Gastroesophageal sphincter (tissue), 3 donors: ENCODE results near the gene GCSH.

Experiments used
- POLR2A ChIP-seq, 2 donors: fragments of 450-650 bp; IDR thresholded peaks; one replicate each; pipeline ENCODE4 v1.6.1; 2017; ENCODE audit warnings: antibody characterized with exemption in 2 of 2, mild to moderate bottlenecking in 2 of 2, moderate library complexity in 1 of 2
- POLR2AphosphoS5 ChIP-seq: sonication (generic); formaldehyde crosslinking; IDR thresholded peaks from one replicate; pipeline ENCODE4 v1.6.1; 2017; ENCODE audit warnings: antibody characterized with exemption
- TF ChIP-seq, protein P1 (sequence below), 4 experiments: fragments of 200-600 bp in 2 of 4; fragments of 450-650 bp in 2 of 4; sonication (generic) in 1 of 4; IDR thresholded peaks; one replicate each; pipeline ENCODE4 v1.5.1; 2017 to 2019; ENCODE audit warnings: antibody characterized with exemption in 4 of 4, mild to moderate bottlenecking in 2 of 4, moderate library complexity in 2 of 4

GRCh38 chr16:81080233-81080632 lies 16.0 kb downstream of the GCSH start:
- TF ChIP-seq, protein P1, sequence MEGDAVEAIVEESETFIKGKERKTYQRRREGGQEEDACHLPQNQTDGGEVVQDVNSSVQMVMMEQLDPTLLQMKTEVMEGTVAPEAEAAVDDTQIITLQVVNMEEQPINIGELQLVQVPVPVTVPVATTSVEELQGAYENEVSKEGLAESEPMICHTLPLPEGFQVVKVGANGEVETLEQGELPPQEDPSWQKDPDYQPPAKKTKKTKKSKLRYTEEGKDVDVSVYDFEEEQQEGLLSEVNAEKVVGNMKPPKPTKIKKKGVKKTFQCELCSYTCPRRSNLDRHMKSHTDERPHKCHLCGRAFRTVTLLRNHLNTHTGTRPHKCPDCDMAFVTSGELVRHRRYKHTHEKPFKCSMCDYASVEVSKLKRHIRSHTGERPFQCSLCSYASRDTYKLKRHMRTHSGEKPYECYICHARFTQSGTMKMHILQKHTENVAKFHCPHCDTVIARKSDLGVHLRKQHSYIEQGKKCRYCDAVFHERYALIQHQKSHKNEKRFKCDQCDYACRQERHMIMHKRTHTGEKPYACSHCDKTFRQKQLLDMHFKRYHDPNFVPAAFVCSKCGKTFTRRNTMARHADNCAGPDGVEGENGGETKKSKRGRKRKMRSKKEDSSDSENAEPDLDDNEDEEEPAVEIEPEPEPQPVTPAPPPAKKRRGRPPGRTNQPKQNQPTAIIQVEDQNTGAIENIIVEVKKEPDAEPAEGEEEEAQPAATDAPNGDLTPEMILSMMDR (IDR thresholded peaks at IDR 0.05) = no peak
- TF ChIP-seq POLR2A (IDR thresholded peaks at IDR 0.05) = no peak
- TF ChIP-seq POLR2AphosphoS5 = no peak
